ENCODE results near the gene ADARB2.

DNA sequence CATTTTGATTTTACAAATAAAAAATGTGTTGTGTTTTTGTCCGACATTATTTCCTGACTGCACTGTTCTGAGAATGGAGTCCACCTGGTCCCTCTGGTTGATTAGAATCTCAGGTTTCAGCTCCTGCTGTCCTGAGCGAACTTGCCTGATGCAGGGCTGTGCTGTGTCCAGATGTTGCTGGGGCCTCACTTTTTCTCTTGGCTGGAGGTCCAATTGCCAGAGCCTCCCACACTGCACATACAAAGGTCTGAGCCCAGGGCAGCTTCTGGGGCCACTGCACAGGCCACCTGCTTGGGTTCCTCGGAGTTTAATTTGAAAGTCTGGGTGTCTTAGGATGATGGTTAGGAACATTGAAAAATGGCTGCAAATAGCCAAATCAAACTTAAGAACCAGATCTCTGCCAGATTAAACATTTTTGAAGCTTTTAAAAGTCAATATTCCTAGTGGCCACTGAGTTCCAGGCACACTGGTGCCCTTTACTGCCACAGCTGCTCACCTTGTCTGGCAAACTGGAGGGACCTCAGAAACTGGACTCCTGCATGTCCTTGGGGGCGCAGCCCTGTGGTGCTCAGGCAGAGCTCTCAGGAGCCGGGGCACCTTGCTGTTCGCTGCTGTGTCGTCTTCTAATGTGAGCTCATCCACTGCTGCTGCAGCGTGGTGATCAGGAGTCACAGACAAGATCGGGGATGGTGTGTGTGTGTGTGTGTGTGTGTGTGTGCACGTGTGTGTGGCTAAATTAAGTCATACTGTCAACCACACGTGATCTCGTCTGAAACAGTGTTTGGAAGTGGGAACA lies 606.1 kb downstream of the ADARB2 start:
- TF ChIP-seq, protein P1, sequence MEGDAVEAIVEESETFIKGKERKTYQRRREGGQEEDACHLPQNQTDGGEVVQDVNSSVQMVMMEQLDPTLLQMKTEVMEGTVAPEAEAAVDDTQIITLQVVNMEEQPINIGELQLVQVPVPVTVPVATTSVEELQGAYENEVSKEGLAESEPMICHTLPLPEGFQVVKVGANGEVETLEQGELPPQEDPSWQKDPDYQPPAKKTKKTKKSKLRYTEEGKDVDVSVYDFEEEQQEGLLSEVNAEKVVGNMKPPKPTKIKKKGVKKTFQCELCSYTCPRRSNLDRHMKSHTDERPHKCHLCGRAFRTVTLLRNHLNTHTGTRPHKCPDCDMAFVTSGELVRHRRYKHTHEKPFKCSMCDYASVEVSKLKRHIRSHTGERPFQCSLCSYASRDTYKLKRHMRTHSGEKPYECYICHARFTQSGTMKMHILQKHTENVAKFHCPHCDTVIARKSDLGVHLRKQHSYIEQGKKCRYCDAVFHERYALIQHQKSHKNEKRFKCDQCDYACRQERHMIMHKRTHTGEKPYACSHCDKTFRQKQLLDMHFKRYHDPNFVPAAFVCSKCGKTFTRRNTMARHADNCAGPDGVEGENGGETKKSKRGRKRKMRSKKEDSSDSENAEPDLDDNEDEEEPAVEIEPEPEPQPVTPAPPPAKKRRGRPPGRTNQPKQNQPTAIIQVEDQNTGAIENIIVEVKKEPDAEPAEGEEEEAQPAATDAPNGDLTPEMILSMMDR (IDR thresholded peaks at IDR 0.05): no peak
- no peak for TF ChIP-seq POLR2AphosphoS5 (IDR thresholded peaks at IDR 0.05)
- no peak for TF ChIP-seq POLR2A (IDR thresholded peaks at IDR 0.05; ENCODE audit: low read depth)
- TF ChIP-seq EP300 (IDR thresholded peaks at IDR 0.05): no peak

Measured in esophagus muscularis mucosa (tissue), 4 donors.